NCI-H2081 treated with DMSO at 0.1 percent for 48 hours (cell line): Measurements from ENCODE around the gene ARL6IP5.

Experiments
- DNase-seq: peaks from one replicate; lab custom pipeline; 2025; lab: John Stamatoyannopoulos, UW

ARL6IP5 gene

GRCh38 chr3:69084326-69085167 lies at the start of gene ARL6IP5:
ARL6IP5 (plus strand) TSS chr3:69084937; CDS start chr3:69085048, 111 bp downstream.
- peak; percentile 32 for DNase-seq

DNA sequence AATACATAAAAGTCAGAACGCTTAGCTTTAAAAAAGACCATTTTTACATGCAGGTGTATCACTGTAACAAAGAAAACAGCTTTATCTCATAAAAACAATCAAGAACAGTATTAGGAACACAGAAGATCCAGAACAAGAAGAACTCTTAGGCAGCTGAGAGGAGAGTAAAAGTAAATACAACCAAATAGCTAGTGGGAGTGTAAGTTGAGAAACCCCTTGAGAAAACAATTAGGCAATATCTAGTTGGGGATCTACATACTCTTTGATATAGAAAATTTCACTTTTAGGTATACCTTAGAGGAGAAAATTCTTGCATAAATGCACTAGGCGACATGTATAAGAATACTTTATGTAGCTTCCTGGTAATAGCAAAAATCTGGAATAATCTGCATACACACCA lies 40.1 kb upstream of the ARL6IP5 start:
- no peak for DNase-seq

DNA sequence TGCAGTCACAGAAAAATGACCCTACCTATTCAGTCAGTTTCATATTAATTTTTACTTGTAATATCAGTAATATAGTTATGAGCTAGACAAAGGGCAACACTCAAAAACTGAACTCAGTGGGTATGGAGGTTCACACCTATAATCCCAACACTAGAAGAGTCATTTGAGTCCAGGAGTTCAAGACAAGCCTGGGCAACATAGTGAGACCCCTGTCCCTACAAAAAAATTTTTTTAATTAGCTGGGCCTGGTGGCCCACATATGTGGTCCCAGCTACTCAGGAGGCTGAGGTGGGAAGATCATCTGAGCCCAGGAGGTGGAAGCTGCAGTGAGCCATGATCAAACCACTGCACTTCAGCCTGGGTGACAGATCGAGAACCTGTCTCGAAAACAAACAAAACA lies 35.7 kb upstream of the ARL6IP5 start:
- DNase-seq = no peak

GRCh38 chr3:69051756-69052471 lies 32.8 kb upstream of the ARL6IP5 start, which contains the start of gene TMF1:
TMF1 (minus strand) TSS chr3:69052333; CDS start chr3:69052086, 247 bp downstream.
- DNase-seq = no peak

DNA sequence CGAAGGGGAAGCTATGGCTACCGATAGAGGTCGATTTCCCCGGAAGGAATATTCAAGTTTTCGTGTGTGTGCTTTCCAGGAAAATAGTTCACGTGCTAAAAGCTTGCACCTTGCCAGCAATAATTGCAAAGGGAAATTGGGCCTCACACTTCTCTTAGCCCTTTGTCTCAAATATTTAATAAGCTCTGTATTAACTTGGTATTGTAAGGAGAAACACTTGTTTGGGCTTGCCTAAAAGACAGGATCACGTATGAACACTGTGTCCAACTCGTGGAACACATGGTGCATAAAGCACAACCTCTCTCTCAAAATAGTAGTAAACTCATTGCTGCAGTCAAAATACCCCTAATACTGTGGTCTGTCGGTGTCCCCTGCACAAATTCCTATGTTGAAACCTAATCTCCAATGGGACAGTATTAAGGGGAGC lies 32.3 kb upstream of the ARL6IP5 start:
- no peak for DNase-seq

DNA sequence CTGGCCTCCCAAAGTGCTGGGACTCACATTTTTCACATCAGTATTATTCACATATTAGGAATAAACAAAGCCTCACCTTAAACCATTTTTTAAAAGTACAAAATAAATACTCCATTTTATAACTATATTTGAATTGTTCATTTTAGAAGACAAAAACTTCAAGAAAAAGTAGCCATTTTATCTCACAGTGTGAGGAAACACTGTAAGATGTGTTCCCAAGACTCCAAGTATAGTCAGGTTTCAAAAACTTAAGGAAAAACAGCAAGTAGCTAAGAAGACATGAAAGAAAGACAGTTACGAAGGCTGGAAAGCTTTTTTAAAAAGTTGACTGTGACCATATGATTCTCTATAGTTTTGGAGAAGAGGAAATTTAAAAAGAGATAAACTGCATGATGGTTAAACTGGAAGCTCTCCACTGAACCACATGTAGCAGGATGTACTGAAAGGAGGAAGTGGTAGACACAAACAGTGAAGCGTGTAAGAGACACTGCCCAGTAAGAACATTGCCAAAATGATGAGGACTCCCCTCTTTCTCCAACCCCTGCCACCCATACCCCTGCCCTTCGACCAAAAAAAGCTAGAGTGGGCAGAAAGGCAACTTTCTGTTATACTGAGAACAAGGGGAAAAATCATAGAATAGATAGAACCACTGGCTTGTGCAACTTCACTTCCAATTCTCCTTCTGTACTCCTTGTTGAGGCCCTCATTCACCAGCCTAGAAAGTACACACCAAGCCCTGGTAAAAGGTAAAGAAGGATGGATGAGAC lies 26.4 kb upstream of the ARL6IP5 start:
- DNase-seq = no peak

DNA sequence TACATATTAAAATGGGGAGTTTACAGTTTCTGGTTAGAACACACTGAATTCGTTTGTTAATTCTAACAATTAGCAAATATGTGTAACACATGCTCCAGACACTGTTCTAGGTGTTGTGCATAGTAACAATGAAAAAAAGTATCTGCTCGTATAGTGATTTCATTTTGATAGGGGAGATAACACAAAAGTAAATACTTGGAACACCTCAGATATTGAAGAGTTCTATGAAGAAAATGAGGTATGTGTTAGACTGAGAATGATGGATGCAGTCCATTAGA lies 25.9 kb upstream of the ARL6IP5 start:
- no peak for DNase-seq

GRCh38 chr3:69059688-69060087 lies 25.0 kb upstream of the ARL6IP5 start:
- no peak for DNase-seq

GRCh38 chr3:69063636-69064035 lies 21.1 kb upstream of the ARL6IP5 start:
- DNase-seq = no peak

GRCh38 chr3:69065318-69065964 lies 19.3 kb upstream of the ARL6IP5 start:
- no peak for DNase-seq

DNA sequence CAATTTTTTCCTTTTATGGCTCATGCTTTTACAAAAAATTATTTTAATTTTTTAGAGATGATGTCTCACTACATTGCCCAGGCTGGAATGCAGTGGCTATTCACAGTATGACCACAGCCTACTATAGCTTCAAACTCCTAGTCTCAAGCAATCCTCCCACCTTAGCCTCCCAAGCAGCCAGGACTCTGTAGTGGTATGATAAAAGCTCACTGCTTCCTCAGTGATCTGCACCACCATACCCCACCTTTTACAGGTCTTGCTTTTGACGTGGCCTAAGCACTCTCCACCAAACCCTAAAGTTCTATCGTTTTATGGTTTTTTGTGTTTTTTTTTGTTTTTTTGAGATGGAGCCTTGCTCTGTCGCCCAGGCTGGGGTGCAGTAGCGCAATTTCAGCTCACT lies 18.6 kb upstream of the ARL6IP5 start:
- no peak for DNase-seq

DNA sequence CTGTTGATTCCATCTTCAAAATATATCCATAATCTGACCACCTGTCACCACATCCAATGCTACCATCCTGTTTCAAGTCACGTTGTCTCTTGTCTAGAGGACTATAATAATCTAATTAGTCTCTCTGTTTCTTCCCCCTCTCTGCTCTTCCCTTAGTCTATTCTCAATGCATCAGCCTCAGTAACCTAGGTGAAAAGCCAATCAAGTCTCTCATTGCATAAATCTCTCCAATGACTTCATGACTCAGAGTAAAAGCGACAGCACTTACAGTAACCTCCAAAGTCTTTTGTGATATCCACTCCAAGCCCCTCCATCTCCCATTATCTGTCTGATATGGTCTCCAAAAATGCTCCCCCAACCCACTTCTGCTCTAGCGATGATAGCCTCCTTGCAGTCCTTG lies 11.8 kb upstream of the ARL6IP5 start:
- no peak for DNase-seq

- no peak for DNase-seq
These were observed 5.2 kb upstream of the ARL6IP5 start for GRCh38 chr3:69079269-69080159.

DNA sequence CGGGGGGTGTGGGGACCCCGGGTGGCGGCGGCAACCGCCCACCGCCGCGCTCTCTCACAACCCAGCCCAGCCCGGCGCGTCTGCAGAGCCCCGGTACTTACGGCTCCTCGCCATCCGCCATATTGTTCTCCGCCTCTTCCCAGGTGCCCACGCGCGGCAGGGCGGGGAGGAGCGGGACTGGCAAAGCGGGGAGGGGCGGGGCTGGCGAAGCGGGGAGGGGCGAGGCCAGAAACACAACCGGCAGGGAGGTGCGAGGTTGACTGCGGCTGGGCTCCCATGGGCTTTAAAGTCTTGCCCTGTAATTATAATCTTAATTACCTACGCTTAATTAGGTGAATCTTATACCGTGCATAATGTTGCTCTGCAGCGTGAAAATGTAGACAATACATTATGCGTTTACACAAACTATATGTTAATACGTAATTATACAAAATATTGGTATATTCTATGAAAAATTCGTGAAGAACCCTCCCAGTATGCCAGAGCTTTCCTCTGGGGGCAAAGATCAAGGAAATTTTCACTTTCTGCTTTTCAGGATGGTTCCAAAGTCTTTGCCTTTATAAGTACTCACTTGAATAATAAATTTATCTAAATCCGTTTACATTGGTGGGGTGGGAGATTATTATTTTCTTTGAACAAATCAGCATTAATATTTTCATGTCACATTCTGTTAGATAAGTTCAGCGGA lies 4.4 kb upstream of the ARL6IP5 start, which contains the start of gene UBA3:
UBA3 (minus strand) TSS at position 133 of the 688 bp plus-strand sequence; CDS start at position 121, 12 bp downstream.
- peak; percentile 31 for DNase-seq

DNA sequence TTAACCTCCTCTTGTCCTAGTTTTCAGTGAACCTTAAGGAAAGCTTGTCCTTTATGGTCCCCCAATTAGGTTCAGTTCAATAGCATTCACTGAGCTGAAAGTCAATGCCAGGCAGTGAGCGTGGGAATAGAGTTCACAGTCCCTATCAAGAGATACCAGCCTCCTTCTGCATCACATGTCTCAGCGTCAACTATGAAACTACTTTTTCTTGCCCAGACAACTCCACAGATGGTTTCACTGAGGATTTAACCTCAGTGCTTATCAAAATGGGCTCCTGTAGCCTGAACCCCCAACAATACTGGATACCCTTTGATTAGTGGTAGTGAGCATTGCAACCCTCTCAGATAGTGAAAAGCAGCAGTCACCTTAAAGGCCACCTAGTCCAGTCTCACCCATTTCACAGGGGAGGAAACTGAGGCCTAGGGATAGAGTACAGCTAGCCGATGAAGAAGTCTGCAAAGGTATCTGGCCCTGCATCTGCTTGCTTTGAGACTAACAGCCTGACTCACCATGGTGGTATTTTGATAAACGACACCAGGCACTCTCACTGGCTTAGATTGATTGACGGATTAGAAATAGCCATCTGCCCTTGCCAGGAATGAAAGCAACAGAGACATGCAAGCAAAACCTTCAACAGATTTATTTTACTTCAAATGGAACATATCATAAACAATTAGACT lies 3.0 kb upstream of the ARL6IP5 start:
- DNase-seq = no peak

DNA sequence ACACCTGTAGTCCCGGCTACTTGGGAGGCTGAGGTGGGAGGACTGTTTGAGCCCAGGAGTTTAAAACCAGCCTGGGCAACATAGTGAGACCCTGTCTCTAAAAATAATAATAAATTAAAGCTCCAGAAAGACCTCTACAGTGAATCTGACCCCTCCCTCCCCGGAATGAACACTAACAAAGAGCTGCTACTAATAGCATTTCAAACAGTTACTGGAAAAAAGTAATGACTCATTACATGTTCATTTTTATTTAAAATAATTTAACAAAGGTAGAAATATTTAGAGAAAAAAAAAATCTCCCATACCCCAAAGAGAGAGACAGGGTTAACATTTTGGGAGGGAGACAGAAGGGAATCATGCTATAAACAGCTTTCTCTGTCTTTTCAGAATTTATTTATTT lies 2.4 kb upstream of the ARL6IP5 start:
- DNase-seq = no peak

DNA sequence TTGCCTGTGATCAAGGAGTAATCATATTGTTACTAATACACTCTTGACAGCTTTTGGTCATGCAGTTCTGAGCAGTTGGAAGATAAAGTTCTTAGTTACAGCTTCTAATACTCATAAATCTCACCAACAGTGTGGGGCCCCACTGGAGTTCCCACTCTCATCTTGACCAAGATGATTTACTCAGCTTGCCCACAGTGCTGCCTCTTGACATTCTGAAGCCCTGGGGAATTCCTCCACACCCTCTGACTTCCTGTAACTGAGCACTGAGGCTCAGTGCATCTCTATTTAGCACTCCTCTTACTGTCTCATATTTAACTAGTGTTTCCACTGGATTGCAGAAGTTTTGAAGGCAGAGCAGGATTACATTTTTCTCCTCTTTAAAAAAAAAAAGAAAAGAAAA lies 1.9 kb upstream of the ARL6IP5 start:
- DNase-seq = no peak

- no peak for DNase-seq
These were observed 563 bp downstream of the ARL6IP5 start for GRCh38 chr3:69085168-69085832.
